Parathyroid adenoma (tissue), 2 donors: Measurements from ENCODE around the gene FAM227B.
A peak's percentile ranks its signal among the peaks of the same experiment; 100 is the strongest.
"Not testable (repeated sequence)": the region's sequence is repeated elsewhere in the genome, so short reads cannot be mapped to it uniquely, and the experiment has no call there.

Experiments used
- H2AFZ ChIP-seq: fragments of 300-600 bp; sonication (generic); one replicate; pipeline ENCODE4 v1.7.0; 2017; ENCODE audit warnings: antibody characterized with exemption, mild to moderate bottlenecking
- H3K27ac ChIP-seq: fragments of 300-600 bp; sonication (generic); one replicate; pipeline ENCODE4 v1.7.0; 2017
- H3K27me3 ChIP-seq: fragments of 300-600 bp; sonication (generic); one replicate; pipeline ENCODE4 v1.7.0; 2017; ENCODE audit warnings: low read length; ENCODE audit not compliant: control insufficient read depth, insufficient read depth
- H3K36me3 ChIP-seq: fragments of 300-600 bp; sonication (generic); one replicate; pipeline ENCODE4 v1.7.0; 2017; ENCODE audit warnings: low read length; ENCODE audit not compliant: control insufficient read depth, insufficient read depth
- H3K4me1 ChIP-seq: fragments of 300-600 bp; sonication (generic); one replicate; pipeline ENCODE4 v1.7.0; 2017; ENCODE audit warnings: control low read depth
- H3K4me2 ChIP-seq: fragments of 300-600 bp; sonication (generic); one replicate; pipeline ENCODE4 v1.7.0; 2017; ENCODE audit warnings: low read length
- H3K4me3 ChIP-seq: fragments of 300-600 bp; sonication (generic); one replicate; pipeline ENCODE4 v1.7.0; 2017; ENCODE audit warnings: low read depth, low read length
- H3K79me2 ChIP-seq: fragments of 300-600 bp; sonication (generic); one replicate; pipeline ENCODE4 v1.7.0; 2017; ENCODE audit warnings: control low read depth
- H3K9ac ChIP-seq: fragments of 300-600 bp; sonication (generic); one replicate; pipeline ENCODE4 v1.7.0; 2017; ENCODE audit warnings: mild to moderate bottlenecking
- H3K9me3 ChIP-seq: fragments of 300-600 bp; sonication (generic); one replicate; pipeline ENCODE4 v1.7.0; 2017; ENCODE audit warnings: low read length; ENCODE audit not compliant: control insufficient read depth
- CTCF ChIP-seq: fragments of 300-600 bp; sonication (generic); IDR thresholded peaks from one replicate; pipeline ENCODE4 v1.7.0; 2017; ENCODE audit warnings: antibody characterized with exemption, mild to moderate bottlenecking
- donor health status: primary hyperparathyroidism.

FAM227B gene

DNA sequence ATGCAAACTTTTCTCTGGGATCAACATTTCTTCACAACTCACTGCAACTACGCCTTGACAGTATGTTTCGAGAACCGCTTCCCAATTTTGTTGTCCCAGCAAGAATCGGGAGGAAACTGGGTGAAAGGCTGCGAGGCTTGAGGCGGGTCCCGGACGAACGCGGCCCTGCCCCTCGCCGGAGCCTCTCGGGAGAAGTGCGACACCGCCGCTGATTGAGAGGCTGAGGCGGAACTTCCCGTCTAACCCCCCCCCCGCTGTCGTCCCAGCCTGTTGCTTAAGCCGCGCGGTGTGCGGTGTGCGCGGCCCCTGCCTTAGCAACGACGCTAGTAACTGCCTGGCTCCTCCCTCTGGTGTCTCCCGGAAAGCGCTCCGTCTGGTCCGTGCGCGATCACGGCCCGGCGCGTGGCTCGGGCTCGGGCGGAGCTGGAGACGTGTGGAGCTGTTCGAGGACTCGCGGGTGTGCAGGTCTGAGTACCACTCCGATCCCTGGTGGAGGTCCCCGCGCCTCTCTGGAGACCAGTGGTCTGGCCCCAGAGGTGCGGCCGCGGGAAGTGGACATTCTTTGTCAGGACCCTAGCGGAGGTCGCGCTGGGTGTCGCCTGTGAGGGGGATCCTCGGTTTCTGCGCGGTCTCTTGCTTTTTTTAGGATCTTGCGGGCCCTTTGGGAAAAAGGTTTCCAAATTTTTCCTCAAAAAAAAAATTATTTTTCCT, at the start of gene FAM227B, which contains the start of gene DTWD1:
Gene FAM227B, minus strand, starts transcription at position 161 of the 711 bp plus-strand sequence. CDS start 5,647 bp downstream, outside the sequence.
Gene DTWD1, plus strand, starts transcription at position 391 of the 711 bp plus-strand sequence. CDS start 4,120 bp downstream, outside the sequence.
- H3K27ac ChIP-seq, result peak within 1 kb of the TSS; percentile 80
- H3K9ac ChIP-seq, result no peak within 1 kb of the TSS
- no peaks in the 10 kb centered on the region for H3K27me3 ChIP-seq
- no peaks in the 10 kb centered on the region for H3K36me3 ChIP-seq
- H3K9me3 ChIP-seq, result no peaks in the 10 kb centered on the region
- peak within 1 kb of the TSS; percentile 94 for H3K4me3 ChIP-seq
- peak within 1 kb of the TSS; percentile 88 for H2AFZ ChIP-seq
- no peak for TF ChIP-seq CTCF
- H3K4me2 ChIP-seq, result peak within 1 kb of the TSS; percentile 80
- no peaks in the 10 kb centered on the region for H3K79me2 ChIP-seq
- no peaks in the 10 kb centered on the region for H3K4me1 ChIP-seq

- Histone ChIP-seq H3K9me3 (no peaks in the 10 kb centered on the region), H3K4me2 (no peak overlapping the region), H3K36me3 (no peaks in the 10 kb centered on the region), H3K27me3 (no peaks in the 10 kb centered on the region), H3K9ac (no peak overlapping the region), H3K79me2 (no peaks in the 10 kb centered on the region), H3K4me1 (no peaks in the 10 kb centered on the region), H3K4me3 (no peak overlapping the region), H3K27ac (no peak overlapping the region), H2AFZ (no peak overlapping the region)
- TF ChIP-seq CTCF, result no peak
These were observed 48.7 kb upstream of the FAM227B start for GRCh38 chr15:49669288-49669687.

DNA sequence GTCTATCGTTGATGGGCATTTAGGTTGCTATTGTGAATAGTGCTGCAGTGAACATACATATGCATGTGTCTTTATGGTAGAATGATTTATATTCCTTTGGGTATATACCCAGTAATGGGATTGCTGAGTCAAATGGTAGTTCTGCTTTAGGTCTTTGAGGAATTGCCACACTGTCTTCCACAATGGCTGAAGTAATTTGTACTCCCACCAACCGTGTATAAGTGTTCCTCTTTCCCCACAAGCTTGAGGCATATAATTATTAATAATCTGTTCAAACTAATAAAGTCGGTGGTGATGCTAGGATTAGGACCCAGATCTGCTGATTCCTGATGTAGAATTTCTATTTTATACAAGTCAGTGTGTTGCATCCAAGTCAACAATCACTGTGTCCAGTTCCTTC, 45.9 kb upstream of the FAM227B start:
- not testable (repeated sequence) for H3K79me2 ChIP-seq, H3K9me3 ChIP-seq, H3K27ac ChIP-seq, H3K27me3 ChIP-seq, H3K4me3 ChIP-seq, H3K4me2 ChIP-seq, H3K4me1 ChIP-seq, H3K9ac ChIP-seq, H2AFZ ChIP-seq, H3K36me3 ChIP-seq

DNA sequence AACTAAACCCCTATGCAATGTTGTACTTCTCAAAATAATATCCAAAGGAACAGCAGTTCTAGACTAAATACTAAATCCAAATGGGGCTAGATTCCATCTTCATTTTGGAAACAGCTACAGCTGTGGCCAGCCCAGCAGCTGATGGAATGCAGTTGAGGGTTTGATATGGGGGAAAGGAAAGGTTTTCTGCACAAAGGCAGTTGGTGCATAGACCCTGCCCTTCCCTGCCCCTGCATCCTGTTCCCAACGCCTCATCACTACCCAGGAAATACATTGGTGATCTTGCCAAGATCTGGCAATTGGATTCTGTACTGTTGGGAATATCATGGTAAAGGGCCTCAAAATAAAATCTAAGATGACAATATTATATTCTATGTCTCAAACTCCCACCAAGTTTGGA, 44.1 kb upstream of the FAM227B start:
- no peaks in the 10 kb centered on the region for H3K36me3 ChIP-seq
- H3K79me2 ChIP-seq, result no peaks in the 10 kb centered on the region
- TF ChIP-seq CTCF, result no peak
- H3K9me3 ChIP-seq, result no peaks in the 10 kb centered on the region
- no peaks in the 10 kb centered on the region for H3K4me1 ChIP-seq
- no peak overlapping the region for H3K9ac ChIP-seq
- H3K27me3 ChIP-seq, result no peaks in the 10 kb centered on the region
- no peak overlapping the region for H3K27ac ChIP-seq
- no peak overlapping the region for H3K4me3 ChIP-seq
- H3K4me2 ChIP-seq, result no peak overlapping the region
- no peak overlapping the region for H2AFZ ChIP-seq

- no peak overlapping the region for H3K4me3 ChIP-seq
- H2AFZ ChIP-seq, result no peak overlapping the region
- no peak overlapping the region for H3K9ac ChIP-seq
- no peak overlapping the region for H3K4me2 ChIP-seq
- H3K36me3 ChIP-seq, result no peaks in the 10 kb centered on the region
- no peaks in the 10 kb centered on the region for H3K4me1 ChIP-seq
- H3K9me3 ChIP-seq, result no peaks in the 10 kb centered on the region
- no peaks in the 10 kb centered on the region for H3K79me2 ChIP-seq
- H3K27ac ChIP-seq, result no peak overlapping the region
- no peaks in the 10 kb centered on the region for H3K27me3 ChIP-seq
- no peak for TF ChIP-seq CTCF
These were observed 36.1 kb upstream of the FAM227B start for GRCh38 chr15:49656734-49657133.
